Measurements from ENCODE around the gene SGK1.

DNA sequence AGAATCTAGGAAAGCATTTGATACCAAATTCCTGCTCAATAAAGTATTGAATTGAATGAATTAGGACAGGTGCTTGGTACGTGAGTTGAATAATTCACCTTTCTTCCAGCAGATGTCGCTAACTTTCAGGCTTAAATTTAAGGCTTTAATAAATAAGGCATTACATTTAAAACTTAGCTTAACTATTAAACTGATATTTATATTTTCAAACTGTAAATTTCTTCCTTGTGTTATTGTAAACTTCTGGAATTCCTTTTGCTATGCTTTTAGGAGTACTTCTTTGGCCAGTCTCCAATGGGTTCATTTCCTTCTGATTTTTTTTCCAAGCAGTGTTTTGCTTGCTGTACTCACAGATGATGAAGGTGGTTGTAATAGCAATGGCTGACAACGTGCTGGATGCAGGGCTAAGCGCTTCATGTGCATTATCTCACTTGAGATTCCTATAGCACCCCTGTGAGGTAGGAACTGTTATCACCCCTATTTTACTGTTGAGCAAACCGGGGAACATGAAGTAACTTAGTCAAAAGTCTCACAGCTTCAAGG is 194.2 kb downstream of the SGK1 start:
- TF ChIP-seq, protein P1, sequence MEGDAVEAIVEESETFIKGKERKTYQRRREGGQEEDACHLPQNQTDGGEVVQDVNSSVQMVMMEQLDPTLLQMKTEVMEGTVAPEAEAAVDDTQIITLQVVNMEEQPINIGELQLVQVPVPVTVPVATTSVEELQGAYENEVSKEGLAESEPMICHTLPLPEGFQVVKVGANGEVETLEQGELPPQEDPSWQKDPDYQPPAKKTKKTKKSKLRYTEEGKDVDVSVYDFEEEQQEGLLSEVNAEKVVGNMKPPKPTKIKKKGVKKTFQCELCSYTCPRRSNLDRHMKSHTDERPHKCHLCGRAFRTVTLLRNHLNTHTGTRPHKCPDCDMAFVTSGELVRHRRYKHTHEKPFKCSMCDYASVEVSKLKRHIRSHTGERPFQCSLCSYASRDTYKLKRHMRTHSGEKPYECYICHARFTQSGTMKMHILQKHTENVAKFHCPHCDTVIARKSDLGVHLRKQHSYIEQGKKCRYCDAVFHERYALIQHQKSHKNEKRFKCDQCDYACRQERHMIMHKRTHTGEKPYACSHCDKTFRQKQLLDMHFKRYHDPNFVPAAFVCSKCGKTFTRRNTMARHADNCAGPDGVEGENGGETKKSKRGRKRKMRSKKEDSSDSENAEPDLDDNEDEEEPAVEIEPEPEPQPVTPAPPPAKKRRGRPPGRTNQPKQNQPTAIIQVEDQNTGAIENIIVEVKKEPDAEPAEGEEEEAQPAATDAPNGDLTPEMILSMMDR (optimal IDR thresholded peaks at IDR 0.05 in 1 of 3, IDR thresholded peaks at IDR 0.05 in 1 of 3, conservative IDR thresholded peaks at IDR 0.05 in 1 of 3; ENCODE audit: extremely low read depth in 1 of 3, insufficient read depth in 2 of 3, low read length in 3 of 3) = peak; percentile 20 to 50 (median 29)
- no peak for TF ChIP-seq EZH2 (IDR thresholded peaks at IDR 0.05; ENCODE audit: low read length)

All from keratinocyte (primary cell).